Tibial artery (tissue), 4 donors: ENCODE measurements around the gene CORO1C.
A peak's percentile ranks its signal among the peaks of the same experiment; 100 is the strongest.

Experiments
- DNase-seq, 2 donors: peaks; one replicate each; pipeline ENCODE4 v3.0.0-alpha.2; 2019
- H3K27ac ChIP-seq, 2 donors: fragments of 200-600 bp; sonication (generic) in 1 of 2; 1 replicate in 1 of 2; 2 replicates in 1 of 2; pipeline ENCODE4 v1.5.1; 2018 to 2019; ENCODE audit warnings: mild to moderate bottlenecking in 1 of 2
- H3K27me3 ChIP-seq, 2 donors: fragments of 200-600 bp; sonication (generic) in 1 of 2; one replicate each; pipeline versions ENCODE4 v1.5.1 to v1.6.0; 2016 to 2019
- H3K36me3 ChIP-seq, 3 donors: fragments of 200-600 bp; sonication (generic) in 2 of 3; one replicate each; pipeline ENCODE4 v1.5.1; 2016 to 2019; ENCODE audit warnings: mild to moderate bottlenecking in 2 of 3
- H3K4me1 ChIP-seq, 4 donors: fragments of 200-600 bp; sonication (generic) in 2 of 4; 1 replicate in 3 of 4; 2 replicates in 1 of 4; pipeline ENCODE4 v1.5.1; 2016 to 2019
- H3K4me3 ChIP-seq, 2 donors: fragments of 200-600 bp; sonication (generic) in 1 of 2; 1 replicate in 1 of 2; 2 replicates in 1 of 2; pipeline ENCODE4 v1.5.1; 2018 to 2019; ENCODE audit warnings: mild to moderate bottlenecking in 2 of 2
- H3K9me3 ChIP-seq, 3 donors: fragments of 200-600 bp; sonication (generic) in 1 of 3; one replicate each; pipeline ENCODE4 v1.5.1; 2016 to 2019
- intact Hi-C: fragments of 100-400 bp; cut with DNase I; formaldehyde crosslinking; loops from one replicate; pipeline ENCODE4 v1.15.0; 2023; ENCODE audit warnings: low total_unique reads
- TF ChIP-seq, protein P1 (sequence below), 2 experiments: fragments of 200-600 bp in 1 of 2; fragments of 450-650 bp in 1 of 2; IDR thresholded peaks; one replicate each; pipeline ENCODE4 v1.5.1; 2017 to 2019; ENCODE audit warnings: antibody characterized with exemption in 2 of 2, mild to moderate bottlenecking in 1 of 2, moderate library complexity in 1 of 2

CORO1C gene

DNA sequence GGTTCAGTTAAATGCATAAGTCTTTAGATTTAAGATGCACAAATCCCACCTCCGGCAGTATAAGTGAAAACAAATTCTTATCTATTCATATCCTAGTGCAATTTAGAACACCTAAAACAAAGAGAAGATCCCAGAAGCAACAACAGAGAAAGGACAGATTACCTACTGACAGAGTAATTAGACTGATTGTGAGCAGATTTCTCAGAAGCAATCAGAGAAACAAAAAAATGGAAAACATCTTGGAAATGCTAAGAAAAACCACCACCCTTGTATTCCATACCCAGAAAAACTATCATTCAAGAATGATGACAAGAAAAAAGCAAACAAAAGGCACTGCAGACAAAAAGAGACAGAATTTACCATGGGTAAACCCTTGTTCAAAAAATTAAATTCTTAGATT, 50.0 kb downstream of the CORO1C start:
- no peaks in the 10 kb centered on the region for H3K9me3 ChIP-seq
- peaks cover 9 to 99% (median 28%) of the 10 kb centered on the region in 4 donors for H3K4me1 ChIP-seq
- H3K4me3 ChIP-seq, result no peak overlapping the region
- TF ChIP-seq, protein P1, sequence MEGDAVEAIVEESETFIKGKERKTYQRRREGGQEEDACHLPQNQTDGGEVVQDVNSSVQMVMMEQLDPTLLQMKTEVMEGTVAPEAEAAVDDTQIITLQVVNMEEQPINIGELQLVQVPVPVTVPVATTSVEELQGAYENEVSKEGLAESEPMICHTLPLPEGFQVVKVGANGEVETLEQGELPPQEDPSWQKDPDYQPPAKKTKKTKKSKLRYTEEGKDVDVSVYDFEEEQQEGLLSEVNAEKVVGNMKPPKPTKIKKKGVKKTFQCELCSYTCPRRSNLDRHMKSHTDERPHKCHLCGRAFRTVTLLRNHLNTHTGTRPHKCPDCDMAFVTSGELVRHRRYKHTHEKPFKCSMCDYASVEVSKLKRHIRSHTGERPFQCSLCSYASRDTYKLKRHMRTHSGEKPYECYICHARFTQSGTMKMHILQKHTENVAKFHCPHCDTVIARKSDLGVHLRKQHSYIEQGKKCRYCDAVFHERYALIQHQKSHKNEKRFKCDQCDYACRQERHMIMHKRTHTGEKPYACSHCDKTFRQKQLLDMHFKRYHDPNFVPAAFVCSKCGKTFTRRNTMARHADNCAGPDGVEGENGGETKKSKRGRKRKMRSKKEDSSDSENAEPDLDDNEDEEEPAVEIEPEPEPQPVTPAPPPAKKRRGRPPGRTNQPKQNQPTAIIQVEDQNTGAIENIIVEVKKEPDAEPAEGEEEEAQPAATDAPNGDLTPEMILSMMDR (IDR thresholded peaks at IDR 0.05), result no peak
- no peak for DNase-seq
- intact Hi-C loops, result no loop called here
- H3K36me3 ChIP-seq, result peaks cover 0 to 13% (median 12%) of the 10 kb centered on the region in 3 donors
- no peaks in the 10 kb centered on the region for H3K27me3 ChIP-seq
- H3K27ac ChIP-seq, result peak overlapping the region; percentile 41 to 94

GRCh38 chr12:108679106-108679681, 52.1 kb downstream of the CORO1C start:
- TF ChIP-seq, protein P1 (IDR thresholded peaks at IDR 0.05), result no peak
- Histone ChIP-seq H3K36me3 (peaks cover 0 to 13% (median 12%) of the 10 kb centered on the region in 3 donors), H3K4me1 (peaks cover 0 to 94% (median 9%) of the 10 kb centered on the region in 4 donors), H3K27me3 (no peaks in the 10 kb centered on the region), H3K4me3 (no peak overlapping the region), H3K27ac (peak overlapping the region; percentile 41 to 94), H3K9me3 (no peaks in the 10 kb centered on the region)
- intact Hi-C loops, result no loop called here
- DNase-seq, result no peak

GRCh38 chr12:108678104-108678730, 53.1 kb downstream of the CORO1C start:
- TF ChIP-seq, protein P1 (IDR thresholded peaks at IDR 0.05), result no peak
- Histone ChIP-seq H3K4me1 (peaks cover 0 to 84% (median 7%) of the 10 kb centered on the region in 4 donors), H3K27ac (peak overlapping the region; percentile 49 to 94), H3K4me3 (no peak overlapping the region), H3K9me3 (no peaks in the 10 kb centered on the region), H3K27me3 (no peaks in the 10 kb centered on the region), H3K36me3 (peaks cover 0 to 16% (median 13%) of the 10 kb centered on the region in 3 donors)
- intact Hi-C loops, result no loop called here
- no peak for DNase-seq

- TF ChIP-seq, protein P1 (IDR thresholded peaks at IDR 0.05), result no peak
- H3K27me3 ChIP-seq, result no peaks in the 10 kb centered on the region
- H3K4me1 ChIP-seq, result peaks cover 0 to 76% (median 7%) of the 10 kb centered on the region in 4 donors
- H3K27ac ChIP-seq, result peak overlapping the region; percentile 49 to 94
- peaks cover 0 to 16% (median 13%) of the 10 kb centered on the region in 3 donors for H3K36me3 ChIP-seq
- H3K4me3 ChIP-seq, result no peak overlapping the region
- intact Hi-C loops, result no loop called here
- no peak for DNase-seq
- H3K9me3 ChIP-seq, result no peaks in the 10 kb centered on the region
These were observed 53.9 kb downstream of the CORO1C start for GRCh38 chr12:108677381-108677780.

- no peaks in the 10 kb centered on the region for H3K27me3 ChIP-seq
- no peaks in the 10 kb centered on the region for H3K9me3 ChIP-seq
- peaks cover 0 to 16% (median 13%) of the 10 kb centered on the region in 3 donors for H3K36me3 ChIP-seq
- intact Hi-C loops, result no loop called here
- peak overlapping the region; percentile 49 to 94 for H3K27ac ChIP-seq
- DNase-seq, result no peak
- no peak overlapping the region for H3K4me3 ChIP-seq
- TF ChIP-seq, protein P1 (IDR thresholded peaks at IDR 0.05), result no peak
- peaks cover 0 to 69% (median 7%) of the 10 kb centered on the region in 4 donors for H3K4me1 ChIP-seq
These were observed 54.6 kb downstream of the CORO1C start for GRCh38 chr12:108676707-108677106.
